NT2/D1 (cell line): ENCODE measurements around the gene ATP5PD.

Source experiments
- SUZ12 ChIP-seq: IDR thresholded peaks from 2 replicates; pipeline ENCODE4 v1.6.1; 2011; ENCODE audit not compliant: insufficient read length, insufficient read depth; ENCODE audit errors: extremely low read depth
- ZNF274 ChIP-seq: IDR thresholded peaks from 2 replicates; pipeline ENCODE4 v1.6.1; 2011; ENCODE audit warnings: mild to moderate bottlenecking, low read depth, low read length

DNA sequence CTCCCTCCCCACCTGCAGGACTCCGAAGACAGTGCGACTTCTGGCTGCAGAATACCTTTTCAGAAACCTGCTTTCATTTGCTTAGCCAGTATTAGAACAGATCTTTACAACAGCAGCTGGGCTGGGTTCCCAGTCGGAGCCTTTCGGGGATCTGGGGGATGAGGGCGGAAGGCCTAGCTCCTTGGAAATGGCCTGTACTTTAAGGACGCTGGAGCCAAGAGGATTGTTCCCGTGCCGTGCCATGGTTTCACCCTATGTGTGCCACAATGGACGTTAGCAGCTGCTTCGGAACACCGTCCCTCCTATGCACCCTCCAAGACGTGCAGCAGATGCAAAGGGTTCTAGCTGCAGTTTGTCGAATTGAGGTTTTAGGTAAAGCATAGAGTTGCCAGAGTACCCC lies 16.4 kb upstream of the ATP5PD start:
- TF ChIP-seq ZNF274 (no peak), SUZ12 (no peak)
